OCI-LY7 (cell line): ENCODE results near the gene NLRC3.

Experiments
- CTCF ChIP-seq: fragments of 200-600 bp; sonication (generic); conservative IDR thresholded peaks from 2 replicates; pipeline ENCODE4 v1.5.1; 2014; ENCODE audit warnings: mild to moderate bottlenecking, antibody characterized with exemption, low read length, moderate library complexity, mixed read lengths
- EZH2phosphoT487 ChIP-seq: fragments of 200-600 bp; sonication (generic); IDR thresholded peaks from 2 replicates; pipeline ENCODE4 v1.6.1; 2018; ENCODE audit warnings: low read depth, borderline replicate concordance, mild to moderate bottlenecking, mixed run types, antibody characterized with exemption, low read length, moderate library complexity, mixed read lengths

- TF ChIP-seq CTCF (no peak), EZH2phosphoT487 (no peak)
Measured at GRCh38 chr16:3610698-3611145, 33.5 kb upstream of the NLRC3 start.
